Fibroblast of lung (primary cell): ENCODE measurements around the gene LIN37.

Source experiments
- EZH2 ChIP-seq: IDR thresholded peaks from 2 replicates; pipeline ENCODE4 v1.5.1; 2012; ENCODE audit warnings: low read length, control low read depth, mild to moderate bottlenecking; ENCODE audit errors: missing control alignments
- TF ChIP-seq, protein P1 (sequence below), 2 donors: IDR thresholded peaks in 1 of 2; conservative IDR thresholded peaks in 1 of 2; 1 replicate in 1 of 2; 2 replicates in 1 of 2; pipeline ENCODE4 v1.5.1; 2011 to 2012; ENCODE audit warnings: low read length in 2 of 2, control low read depth in 1 of 2, inconsistent platforms in 1 of 2, low read depth in 1 of 2, mild to moderate bottlenecking in 1 of 2

GRCh38 chr19:35754370-35755130 lies 6.2 kb downstream of the LIN37 start:
- TF ChIP-seq, protein P1, sequence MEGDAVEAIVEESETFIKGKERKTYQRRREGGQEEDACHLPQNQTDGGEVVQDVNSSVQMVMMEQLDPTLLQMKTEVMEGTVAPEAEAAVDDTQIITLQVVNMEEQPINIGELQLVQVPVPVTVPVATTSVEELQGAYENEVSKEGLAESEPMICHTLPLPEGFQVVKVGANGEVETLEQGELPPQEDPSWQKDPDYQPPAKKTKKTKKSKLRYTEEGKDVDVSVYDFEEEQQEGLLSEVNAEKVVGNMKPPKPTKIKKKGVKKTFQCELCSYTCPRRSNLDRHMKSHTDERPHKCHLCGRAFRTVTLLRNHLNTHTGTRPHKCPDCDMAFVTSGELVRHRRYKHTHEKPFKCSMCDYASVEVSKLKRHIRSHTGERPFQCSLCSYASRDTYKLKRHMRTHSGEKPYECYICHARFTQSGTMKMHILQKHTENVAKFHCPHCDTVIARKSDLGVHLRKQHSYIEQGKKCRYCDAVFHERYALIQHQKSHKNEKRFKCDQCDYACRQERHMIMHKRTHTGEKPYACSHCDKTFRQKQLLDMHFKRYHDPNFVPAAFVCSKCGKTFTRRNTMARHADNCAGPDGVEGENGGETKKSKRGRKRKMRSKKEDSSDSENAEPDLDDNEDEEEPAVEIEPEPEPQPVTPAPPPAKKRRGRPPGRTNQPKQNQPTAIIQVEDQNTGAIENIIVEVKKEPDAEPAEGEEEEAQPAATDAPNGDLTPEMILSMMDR (conservative IDR thresholded peaks at IDR 0.05 in 1 of 2, IDR thresholded peaks at IDR 0.05 in 1 of 2; ENCODE audit: low read depth in 1 of 2, low read length in 2 of 2), result no peak
- TF ChIP-seq EZH2, result no peak
